GM19238 (cell line): ENCODE measurements around the gene OBI1.

Source experiments
- DNase-seq: peaks from one replicate; pipeline ENCODE4 v3.0.0; 2011; ENCODE audit warnings: low spot score; ENCODE audit not compliant: insufficient read length

OBI1 gene

GRCh38 chr13:78587395-78587794, 71.6 kb downstream of the OBI1 start:
- no peak for DNase-seq

GRCh38 chr13:78586706-78587105, 72.2 kb downstream of the OBI1 start:
- DNase-seq: no peak

- no peak for DNase-seq
These were observed 82.7 kb downstream of the OBI1 start for GRCh38 chr13:78576261-78576660.

- no peak for DNase-seq
These were observed 86.5 kb downstream of the OBI1 start for GRCh38 chr13:78572459-78572858.

GRCh38 chr13:78569029-78569428, 89.9 kb downstream of the OBI1 start:
- no peak for DNase-seq

GRCh38 chr13:78566631-78567030, 92.3 kb downstream of the OBI1 start:
- DNase-seq: no peak
